ENCODE measurements around the gene COX5B.

COX5B gene

DNA sequence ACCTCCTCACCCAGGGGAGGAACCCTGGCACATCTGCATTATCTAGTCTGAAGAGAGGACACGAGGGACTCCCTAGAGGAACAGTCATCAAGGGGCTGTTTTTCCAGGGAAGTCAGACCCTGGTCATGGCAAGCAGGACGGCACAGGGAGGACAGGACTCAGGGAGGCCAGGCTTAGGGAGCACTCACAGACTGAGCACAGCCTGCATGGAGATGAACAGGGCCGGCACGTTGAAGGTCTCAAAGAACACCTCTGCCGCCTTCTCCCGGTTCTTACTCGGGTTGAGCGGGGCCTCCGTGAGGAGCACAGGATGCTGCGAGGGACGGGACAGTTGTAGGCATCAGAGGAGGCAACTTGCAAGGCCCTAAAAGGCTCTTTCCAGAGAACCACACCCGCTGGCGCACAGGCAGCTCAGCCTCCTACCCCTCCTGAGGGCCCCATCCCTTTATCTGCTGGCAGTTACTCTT is 12.9 kb downstream of the COX5B start (continued):
- TF ChIP-seq, protein P1, sequence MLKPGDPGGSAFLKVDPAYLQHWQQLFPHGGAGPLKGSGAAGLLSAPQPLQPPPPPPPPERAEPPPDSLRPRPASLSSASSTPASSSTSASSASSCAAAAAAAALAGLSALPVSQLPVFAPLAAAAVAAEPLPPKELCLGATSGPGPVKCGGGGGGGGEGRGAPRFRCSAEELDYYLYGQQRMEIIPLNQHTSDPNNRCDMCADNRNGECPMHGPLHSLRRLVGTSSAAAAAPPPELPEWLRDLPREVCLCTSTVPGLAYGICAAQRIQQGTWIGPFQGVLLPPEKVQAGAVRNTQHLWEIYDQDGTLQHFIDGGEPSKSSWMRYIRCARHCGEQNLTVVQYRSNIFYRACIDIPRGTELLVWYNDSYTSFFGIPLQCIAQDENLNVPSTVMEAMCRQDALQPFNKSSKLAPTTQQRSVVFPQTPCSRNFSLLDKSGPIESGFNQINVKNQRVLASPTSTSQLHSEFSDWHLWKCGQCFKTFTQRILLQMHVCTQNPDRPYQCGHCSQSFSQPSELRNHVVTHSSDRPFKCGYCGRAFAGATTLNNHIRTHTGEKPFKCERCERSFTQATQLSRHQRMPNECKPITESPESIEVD (tag by site-specific recombination; IDR thresholded peaks at IDR 0.05) = no peak
- TF ChIP-seq SP2 (tag by site-specific recombination; IDR thresholded peaks at IDR 0.05) = no peak
- TF ChIP-seq ZNF501 (tag by site-specific recombination; IDR thresholded peaks at IDR 0.05) = no peak
- no peak for TF ChIP-seq ZNF548 (tag by site-specific recombination; IDR thresholded peaks at IDR 0.05)
- TF ChIP-seq ZNF174 (tag by site-specific recombination; IDR thresholded peaks at IDR 0.05) = no peak

DNA sequence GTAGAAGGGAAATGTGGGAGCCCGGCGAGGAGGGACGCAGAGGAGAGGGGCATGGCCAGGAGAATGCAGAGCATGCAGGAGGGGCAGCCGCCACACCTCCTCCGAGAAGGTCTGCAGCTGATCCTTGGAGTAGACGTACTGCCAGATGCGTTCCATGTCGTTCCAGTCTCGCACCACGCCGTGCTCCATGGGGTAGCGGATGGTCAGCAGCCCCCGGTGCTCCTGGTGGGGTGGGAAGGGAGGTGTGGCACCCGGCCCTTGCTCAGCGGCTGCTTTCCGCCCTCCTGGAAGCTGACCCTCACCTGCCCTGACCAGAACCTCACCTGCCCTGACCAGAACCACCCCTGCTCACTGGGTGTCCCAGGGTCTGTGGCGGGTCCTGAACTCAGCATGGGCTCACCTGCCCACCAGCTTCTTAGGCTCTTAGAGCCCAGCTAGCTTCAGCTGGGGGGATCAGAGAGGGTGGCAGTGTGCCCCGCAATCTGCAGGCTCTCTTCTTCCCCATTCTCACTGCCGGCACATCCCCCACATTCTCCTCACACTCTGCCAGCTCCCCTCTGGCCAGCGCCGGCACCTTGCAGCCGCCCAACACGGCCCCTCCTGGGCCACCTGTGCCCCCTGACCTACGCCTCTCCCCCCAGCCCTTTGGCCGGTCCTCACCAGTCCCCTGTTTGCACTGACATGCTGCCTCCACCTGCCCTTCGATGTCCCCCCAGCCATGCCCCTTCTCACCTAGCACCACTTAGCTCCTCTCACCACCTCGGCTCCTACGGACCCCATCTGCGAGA is 13.6 kb downstream of the COX5B start:
- H3K36me3 ChIP-seq (ENCODE audit: control insufficient read depth in 2 of 2, insufficient read depth in 1 of 2, low read length in 2 of 2) = peaks cover 0 to 67% of the 10 kb centered on the region in 2 experiments; a peak in 2 of 3 replicates
- POLR2A ChIA-PET = interaction anchor here (7.6 kb wide), 1 partner anchor 11 kb away, joined by 183 read pairs; the partner anchor contains the start of gene COX5B
- CTCF ChIA-PET = interaction anchor here (1.6 kb wide), 1 partner anchor 69 kb away, joined by 6 read pairs; no protein-coding TSS in a partner anchor

DNA sequence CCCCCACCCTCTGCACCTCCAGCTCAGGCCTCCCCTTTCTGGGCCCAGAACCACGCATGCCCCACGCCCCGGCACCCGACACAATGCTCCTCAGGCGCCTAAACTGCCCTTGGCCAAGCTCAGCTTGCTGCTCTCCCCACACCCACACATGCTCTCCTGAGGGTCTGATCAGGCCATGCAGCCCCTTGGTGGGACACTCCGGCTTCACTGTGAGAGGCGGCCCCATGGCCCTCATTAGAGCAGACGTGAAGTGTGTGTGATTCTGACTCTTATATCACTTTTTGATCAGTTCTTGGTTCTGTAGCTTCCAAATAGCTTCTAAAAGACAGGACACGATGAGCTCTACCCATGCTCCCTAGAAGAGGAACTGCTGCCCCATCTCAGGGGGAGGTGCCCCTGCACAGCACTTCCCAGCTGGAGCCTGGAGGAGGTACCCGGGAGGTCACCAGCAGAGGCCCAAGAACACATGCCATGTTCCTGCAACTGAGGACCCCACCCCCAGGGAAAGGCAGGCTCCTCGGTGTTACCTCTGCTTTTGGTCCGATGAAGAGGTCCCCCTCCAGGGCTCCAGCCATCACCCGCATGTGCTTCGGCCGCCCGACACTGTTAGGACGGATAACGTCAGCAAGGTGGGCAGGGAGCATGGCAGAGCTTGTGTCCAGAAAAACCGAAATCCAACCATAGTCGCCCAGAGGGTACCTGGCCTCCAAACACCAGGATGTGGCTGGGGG is 14.3 kb downstream of the COX5B start:
- peaks cover 0 to 59% of the 10 kb centered on the region in 2 experiments; a peak in 2 of 3 replicates for H3K36me3 ChIP-seq (ENCODE audit: control insufficient read depth in 2 of 2, insufficient read depth in 1 of 2, low read length in 2 of 2)
- no peak overlapping the region for H3K4me3 ChIP-seq (ENCODE audit: low read depth, low read length)
- TF ChIP-seq, protein P2, sequence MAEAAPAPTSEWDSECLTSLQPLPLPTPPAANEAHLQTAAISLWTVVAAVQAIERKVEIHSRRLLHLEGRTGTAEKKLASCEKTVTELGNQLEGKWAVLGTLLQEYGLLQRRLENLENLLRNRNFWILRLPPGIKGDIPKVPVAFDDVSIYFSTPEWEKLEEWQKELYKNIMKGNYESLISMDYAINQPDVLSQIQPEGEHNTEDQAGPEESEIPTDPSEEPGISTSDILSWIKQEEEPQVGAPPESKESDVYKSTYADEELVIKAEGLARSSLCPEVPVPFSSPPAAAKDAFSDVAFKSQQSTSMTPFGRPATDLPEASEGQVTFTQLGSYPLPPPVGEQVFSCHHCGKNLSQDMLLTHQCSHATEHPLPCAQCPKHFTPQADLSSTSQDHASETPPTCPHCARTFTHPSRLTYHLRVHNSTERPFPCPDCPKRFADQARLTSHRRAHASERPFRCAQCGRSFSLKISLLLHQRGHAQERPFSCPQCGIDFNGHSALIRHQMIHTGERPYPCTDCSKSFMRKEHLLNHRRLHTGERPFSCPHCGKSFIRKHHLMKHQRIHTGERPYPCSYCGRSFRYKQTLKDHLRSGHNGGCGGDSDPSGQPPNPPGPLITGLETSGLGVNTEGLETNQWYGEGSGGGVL (tag by site-specific recombination; IDR thresholded peaks at IDR 0.05) = no peak
- TF ChIP-seq ZNF837 (tag by site-specific recombination; IDR thresholded peaks at IDR 0.05) (no peak), ZBTB20 (tag by site-specific recombination; IDR thresholded peaks at IDR 0.05) (no peak), ZNF248 (tag by site-specific recombination; IDR thresholded peaks at IDR 0.05) (no peak), ZNF16 (tag by site-specific recombination; IDR thresholded peaks at IDR 0.05; ENCODE audit: low read depth) (no peak), ZNF324 (tag by site-specific recombination; IDR thresholded peaks at IDR 0.05) (no peak), SP7 (tag by site-specific recombination; IDR thresholded peaks at IDR 0.05) (no peak), ZNF777 (tag by site-specific recombination; IDR thresholded peaks at IDR 0.05; ENCODE audit: borderline replicate concordance) (no peak), YY1 (tag by site-specific recombination; IDR thresholded peaks at IDR 0.05) (no peak)
- TF ChIP-seq, protein P3, sequence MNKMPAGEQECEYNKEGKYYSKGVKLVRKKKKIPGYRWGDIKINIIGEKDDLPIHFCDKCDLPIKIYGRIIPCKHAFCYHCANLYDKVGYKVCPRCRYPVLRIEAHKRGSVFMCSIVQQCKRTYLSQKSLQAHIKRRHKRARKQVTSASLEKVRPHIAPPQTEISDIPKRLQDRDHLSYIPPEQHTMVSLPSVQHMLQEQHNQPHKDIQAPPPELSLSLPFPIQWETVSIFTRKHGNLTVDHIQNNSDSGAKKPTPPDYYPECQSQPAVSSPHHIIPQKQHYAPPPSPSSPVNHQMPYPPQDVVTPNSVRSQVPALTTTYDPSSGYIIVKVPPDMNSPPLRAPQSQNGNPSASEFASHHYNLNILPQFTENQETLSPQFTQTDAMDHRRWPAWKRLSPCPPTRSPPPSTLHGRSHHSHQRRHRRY (tag by site-specific recombination; IDR thresholded peaks at IDR 0.05) = no peak
- TF ChIP-seq, protein P4, sequence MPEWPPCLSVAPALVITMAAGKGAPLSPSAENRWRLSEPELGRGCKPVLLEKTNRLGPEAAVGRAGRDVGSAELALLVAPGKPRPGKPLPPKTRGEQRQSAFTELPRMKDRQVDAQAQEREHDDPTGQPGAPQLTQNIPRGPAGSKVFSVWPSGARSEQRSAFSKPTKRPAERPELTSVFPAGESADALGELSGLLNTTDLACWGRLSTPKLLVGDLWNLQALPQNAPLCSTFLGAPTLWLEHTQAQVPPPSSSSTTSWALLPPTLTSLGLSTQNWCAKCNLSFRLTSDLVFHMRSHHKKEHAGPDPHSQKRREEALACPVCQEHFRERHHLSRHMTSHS (tag by site-specific recombination; IDR thresholded peaks at IDR 0.05) = no peak
- H3K9me3 ChIP-seq (ENCODE audit: control insufficient read depth, insufficient read depth, low read depth, low read length) = no peaks in the 10 kb centered on the region
- POLR2A ChIA-PET = interaction anchor here (7.6 kb wide), 1 partner anchor 11 kb away, joined by 183 read pairs; the partner anchor contains the start of gene COX5B
- H3K4me1 ChIP-seq (ENCODE audit: control insufficient read depth, insufficient read depth, low read length) = 0 out of 2 replicates have a peak, but pooled peaks cover 2% of the 10 kb centered on the region
- H3K27ac ChIP-seq (ENCODE audit: extremely low read depth, low read depth, low read length) = no peak overlapping the region
- CTCF ChIA-PET = interaction anchor here (0.6 to 1.6 kb wide), 3 partner anchors 9 to 70 kb away, joined by 3 to 6 read pairs (median 4); no protein-coding TSS in a partner anchor

More for the DNA sequence above, 13.6 kb downstream of the COX5B start:
- TF ChIP-seq ZNF544 (tag by site-specific recombination; IDR thresholded peaks at IDR 0.05) (no peak), ZNF596 (tag by site-specific recombination; IDR thresholded peaks at IDR 0.05) (no peak), ZNF16 (tag by site-specific recombination; IDR thresholded peaks at IDR 0.05; ENCODE audit: low read depth) (no peak), ZNF132 (tag by site-specific recombination; IDR thresholded peaks at IDR 0.05; ENCODE audit: borderline replicate concordance) (no peak), KLF9 (tag by site-specific recombination; IDR thresholded peaks at IDR 0.05; ENCODE audit: low read depth) (no peak)
- TF ChIP-seq, protein P5, sequence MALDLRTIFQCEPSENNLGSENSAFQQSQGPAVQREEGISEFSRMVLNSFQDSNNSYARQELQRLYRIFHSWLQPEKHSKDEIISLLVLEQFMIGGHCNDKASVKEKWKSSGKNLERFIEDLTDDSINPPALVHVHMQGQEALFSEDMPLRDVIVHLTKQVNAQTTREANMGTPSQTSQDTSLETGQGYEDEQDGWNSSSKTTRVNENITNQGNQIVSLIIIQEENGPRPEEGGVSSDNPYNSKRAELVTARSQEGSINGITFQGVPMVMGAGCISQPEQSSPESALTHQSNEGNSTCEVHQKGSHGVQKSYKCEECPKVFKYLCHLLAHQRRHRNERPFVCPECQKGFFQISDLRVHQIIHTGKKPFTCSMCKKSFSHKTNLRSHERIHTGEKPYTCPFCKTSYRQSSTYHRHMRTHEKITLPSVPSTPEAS (tag by site-specific recombination; IDR thresholded peaks at IDR 0.05) = no peak
- TF ChIP-seq, protein P6, sequence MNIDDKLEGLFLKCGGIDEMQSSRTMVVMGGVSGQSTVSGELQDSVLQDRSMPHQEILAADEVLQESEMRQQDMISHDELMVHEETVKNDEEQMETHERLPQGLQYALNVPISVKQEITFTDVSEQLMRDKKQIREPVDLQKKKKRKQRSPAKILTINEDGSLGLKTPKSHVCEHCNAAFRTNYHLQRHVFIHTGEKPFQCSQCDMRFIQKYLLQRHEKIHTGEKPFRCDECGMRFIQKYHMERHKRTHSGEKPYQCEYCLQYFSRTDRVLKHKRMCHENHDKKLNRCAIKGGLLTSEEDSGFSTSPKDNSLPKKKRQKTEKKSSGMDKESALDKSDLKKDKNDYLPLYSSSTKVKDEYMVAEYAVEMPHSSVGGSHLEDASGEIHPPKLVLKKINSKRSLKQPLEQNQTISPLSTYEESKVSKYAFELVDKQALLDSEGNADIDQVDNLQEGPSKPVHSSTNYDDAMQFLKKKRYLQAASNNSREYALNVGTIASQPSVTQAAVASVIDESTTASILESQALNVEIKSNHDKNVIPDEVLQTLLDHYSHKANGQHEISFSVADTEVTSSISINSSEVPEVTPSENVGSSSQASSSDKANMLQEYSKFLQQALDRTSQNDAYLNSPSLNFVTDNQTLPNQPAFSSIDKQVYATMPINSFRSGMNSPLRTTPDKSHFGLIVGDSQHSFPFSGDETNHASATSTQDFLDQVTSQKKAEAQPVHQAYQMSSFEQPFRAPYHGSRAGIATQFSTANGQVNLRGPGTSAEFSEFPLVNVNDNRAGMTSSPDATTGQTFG (tag by site-specific recombination; IDR thresholded peaks at IDR 0.05; ENCODE audit: borderline replicate concordance) = no peak
- Histone ChIP-seq H3K27ac (ENCODE audit: extremely low read depth, low read depth, low read length) (no peak overlapping the region), H3K4me3 (ENCODE audit: low read depth, low read length) (no peak overlapping the region), H3K4me1 (ENCODE audit: control insufficient read depth, insufficient read depth, low read length) (0 out of 2 replicates have a peak, but pooled peaks cover 2% of the 10 kb centered on the region), H3K9me3 (ENCODE audit: control insufficient read depth, insufficient read depth, low read depth, low read length) (no peaks in the 10 kb centered on the region)
